H4 (cell line): ENCODE measurements around the gene ZNF385C. TPM values are rescaled to one million over a fixed set of nuclear protein-coding genes. Genes with fewer than 3 reads are reported as not detected.
"Not testable (repeated sequence)": the region's sequence is repeated elsewhere in the genome, so short reads cannot be mapped to it uniquely, and the experiment has no call there.

Source experiments
- DNase-seq: peaks from one replicate; pipeline ENCODE4 v3.0.0-alpha.2; 2015; ENCODE audit warnings: low spot score
- total RNA-seq: library from RNA; depleted of rRNA; stranded (reverse); fragments of >200 nt; shearing (Covaris generic); gene quantifications from 2 replicates; pipeline ENCODE4 v1.2.3, GENCODE V29; 2014

The ZNF385C gene
- total RNA-seq, 1 experiment from 2014 or later: 0.04 TPM

DNA sequence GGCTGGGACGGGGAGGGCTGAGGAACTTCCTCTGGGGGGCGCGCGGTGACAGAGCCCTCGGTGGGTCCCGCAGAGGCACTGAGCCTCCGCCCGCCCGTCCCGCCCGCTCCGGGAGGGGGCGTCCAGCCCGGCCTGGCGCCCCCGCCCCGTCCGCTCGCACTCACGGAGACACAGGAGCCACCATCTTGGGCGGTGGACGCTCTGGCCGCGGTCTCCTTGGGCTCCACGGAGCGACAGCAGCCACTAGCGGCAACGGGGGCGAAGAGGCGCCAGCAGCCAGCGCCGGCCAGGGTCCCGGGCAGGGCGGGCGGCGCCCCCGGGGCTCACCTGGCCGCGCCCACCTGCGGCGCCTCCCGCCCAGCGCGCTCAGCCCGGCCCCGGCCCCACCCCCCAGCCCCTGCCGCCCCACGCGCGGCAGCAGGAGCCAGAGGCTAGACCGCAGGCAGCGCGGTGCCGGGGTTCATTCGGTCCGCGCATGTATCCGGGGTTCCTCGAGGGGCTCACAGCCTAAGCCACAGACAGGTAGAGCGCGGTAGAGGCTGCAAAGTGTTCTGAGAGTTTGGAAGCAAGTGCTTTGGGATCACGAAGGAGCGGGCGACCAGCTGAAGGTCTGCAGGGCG, 47.8 kb downstream of the ZNF385C start, which contains the start of gene C17orf113:
Gene C17orf113 (minus strand): TSS at position 209 of the 620 bp plus-strand sequence. CDS start 7,225 bp downstream, outside the sequence.
- DNase-seq: no peak

DNA sequence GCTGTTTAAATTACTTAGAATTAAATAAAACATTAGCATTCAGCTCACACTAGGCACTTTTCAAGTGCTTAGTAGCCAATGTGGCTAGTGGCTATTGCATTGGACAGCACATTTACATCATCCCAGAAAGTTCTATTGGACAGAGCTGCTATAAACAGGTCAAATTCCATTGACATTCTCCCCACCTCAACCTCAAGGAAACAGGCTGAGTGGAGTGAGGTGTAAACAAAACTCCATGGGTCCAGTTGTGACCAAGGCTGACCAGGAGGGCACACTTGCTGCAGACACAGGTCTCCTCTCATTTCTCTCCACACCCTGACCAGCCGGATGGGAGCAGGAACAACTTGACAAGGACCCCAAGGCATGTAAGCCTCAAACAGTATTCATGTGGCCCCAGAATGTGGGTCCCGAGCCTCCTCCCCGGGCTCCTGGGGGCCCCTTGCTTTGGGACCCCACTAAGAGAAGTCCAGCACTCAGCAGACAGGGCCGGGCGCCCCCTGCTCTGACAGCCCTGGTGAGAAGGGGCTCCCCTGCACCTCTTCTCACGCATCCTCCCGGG, 48.4 kb downstream of the ZNF385C start:
- no peak for DNase-seq

- no peak for DNase-seq
Measured at GRCh38 chr17:42047343-42047742, 50.9 kb downstream of the ZNF385C start.

GRCh38 chr17:42045719-42046118, 52.6 kb downstream of the ZNF385C start:
- no peak for DNase-seq

DNA sequence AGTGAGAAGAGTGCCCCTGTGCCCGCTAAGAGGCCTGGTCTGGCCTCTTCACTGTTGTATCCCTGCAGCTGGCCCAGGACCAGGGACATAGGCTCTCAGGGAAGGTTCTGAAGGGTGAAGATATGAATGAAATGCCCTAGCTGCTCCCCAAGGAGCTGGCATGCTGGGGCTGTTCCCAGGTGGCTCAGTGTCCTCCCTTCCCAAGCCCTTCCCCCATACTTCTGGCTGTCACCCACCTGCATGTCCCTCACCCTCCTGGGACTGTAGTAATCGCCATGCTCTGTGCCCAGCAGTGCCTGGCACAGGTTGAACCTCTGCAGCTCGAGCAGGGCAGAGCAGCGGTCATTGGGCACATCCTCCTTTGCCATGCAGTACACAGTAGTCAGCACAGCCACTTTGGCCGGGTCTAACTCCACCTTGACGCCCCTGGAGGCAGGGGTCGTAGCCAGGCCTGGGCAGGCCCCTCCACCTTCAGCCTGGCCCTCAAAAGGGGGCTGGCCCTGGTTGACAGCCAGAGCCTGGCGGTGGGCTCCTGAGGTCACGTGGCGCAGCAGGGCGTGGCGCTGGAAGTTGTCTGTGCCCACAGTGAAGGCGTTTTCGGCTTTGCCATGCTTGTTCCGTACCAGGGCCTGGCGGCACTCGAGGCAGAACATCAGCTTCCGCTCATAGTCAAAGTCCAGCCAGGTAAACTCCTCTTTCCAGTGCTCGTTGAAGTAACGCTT, 55.5 kb downstream of the ZNF385C start:
- DNase-seq: no peak

GRCh38 chr17:42041619-42042018, 56.7 kb downstream of the ZNF385C start:
- DNase-seq: no peak

DNA sequence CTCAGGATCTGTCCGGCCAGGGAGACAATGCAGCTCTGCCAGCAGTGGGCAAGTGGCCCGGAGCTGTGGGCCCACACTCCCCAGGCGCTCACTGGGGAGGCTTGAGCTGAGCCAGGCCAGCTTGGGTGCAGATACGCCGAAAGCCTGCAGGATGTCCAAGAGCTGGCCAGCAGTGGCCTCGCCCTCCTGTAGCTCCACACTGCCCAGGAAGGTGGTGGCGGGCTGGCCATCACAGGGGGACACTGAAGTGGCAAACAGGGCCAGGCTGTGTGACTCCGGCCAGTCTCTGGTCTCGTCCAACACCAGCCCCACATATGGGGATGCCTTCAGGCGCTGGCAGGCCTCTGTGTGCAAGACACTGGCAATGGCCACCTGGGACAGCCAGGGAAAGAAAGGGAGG, 57.5 kb downstream of the ZNF385C start:
- DNase-seq: no peak

GRCh38 chr17:42039794-42040763, 58.2 kb downstream of the ZNF385C start:
- DNase-seq: no peak

DNA sequence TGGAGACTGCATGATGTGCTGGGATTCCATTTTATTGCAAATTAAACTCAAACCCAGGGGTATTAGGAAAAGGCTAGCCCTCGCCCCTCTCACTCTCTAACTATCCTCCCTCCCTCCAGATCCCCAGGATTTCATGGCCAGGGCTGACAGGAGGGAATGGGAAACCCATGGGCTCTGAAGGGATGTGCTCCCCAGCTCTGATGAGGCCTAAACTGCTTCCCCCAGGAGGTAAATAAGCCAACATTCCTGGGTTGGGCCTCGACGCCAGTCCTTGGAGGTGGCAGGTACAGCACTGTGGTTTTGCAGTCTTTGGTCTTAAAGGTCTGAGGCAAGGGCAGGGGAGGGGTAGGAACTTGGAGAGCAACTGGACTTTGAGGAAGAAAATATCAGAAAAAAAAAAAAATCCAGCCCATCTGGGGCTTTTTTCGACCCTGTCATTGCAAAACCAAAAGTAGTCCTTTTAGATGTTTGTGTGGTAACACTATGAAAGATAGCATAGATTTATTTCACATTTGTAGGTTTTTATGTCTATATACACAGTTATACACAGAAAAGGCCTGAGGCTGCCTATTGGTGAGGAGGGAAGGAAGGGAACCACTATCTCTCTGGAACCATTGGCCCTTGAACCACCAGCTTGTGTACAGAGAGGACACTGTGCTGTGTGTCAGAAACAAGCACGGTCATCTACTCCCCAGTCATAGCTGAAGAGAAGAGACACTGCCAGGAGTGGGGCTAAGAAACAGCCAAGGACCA, 59.9 kb downstream of the ZNF385C start:
- DNase-seq: no peak

DNA sequence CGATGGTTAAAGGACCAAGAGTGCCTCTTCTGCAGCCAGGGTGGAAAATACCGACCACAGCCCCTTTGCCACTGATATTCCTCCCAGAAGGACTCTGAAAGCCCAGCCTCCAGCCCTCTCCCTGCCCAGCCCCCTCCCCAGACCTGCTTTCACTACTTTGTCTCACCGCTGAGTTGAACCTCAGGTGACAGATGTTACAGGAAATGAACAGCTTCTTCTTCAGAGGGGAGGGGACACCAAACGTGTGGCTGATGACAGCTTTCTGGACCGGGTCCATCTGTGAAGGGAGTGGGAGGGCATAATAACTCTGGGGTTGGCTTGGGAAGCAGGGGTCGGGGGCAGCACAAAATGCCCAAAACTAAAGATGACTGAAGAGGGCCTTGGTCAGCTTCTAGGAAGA, 64.2 kb downstream of the ZNF385C start:
- no peak for DNase-seq

GRCh38 chr17:42031584-42031983, 66.7 kb downstream of the ZNF385C start:
- DNase-seq: no peak

DNA sequence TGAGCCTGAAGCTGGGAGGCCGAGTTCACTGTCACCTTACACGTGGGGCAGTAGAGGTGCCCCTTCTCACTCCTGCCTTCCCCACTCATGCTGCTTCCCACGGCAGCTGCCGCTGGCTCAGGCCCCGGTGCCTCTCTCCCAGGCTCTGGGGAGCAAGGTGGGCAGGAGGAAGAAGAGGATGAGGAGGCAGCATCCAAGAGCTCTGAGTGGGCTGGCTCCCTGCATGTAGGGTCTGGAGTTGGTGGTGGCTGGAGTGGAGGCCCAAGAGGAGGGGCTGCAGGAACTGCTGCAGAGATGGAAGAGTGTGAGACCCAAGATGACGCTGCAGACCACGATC, 69.5 kb downstream of the ZNF385C start:
- DNase-seq: no peak

DNA sequence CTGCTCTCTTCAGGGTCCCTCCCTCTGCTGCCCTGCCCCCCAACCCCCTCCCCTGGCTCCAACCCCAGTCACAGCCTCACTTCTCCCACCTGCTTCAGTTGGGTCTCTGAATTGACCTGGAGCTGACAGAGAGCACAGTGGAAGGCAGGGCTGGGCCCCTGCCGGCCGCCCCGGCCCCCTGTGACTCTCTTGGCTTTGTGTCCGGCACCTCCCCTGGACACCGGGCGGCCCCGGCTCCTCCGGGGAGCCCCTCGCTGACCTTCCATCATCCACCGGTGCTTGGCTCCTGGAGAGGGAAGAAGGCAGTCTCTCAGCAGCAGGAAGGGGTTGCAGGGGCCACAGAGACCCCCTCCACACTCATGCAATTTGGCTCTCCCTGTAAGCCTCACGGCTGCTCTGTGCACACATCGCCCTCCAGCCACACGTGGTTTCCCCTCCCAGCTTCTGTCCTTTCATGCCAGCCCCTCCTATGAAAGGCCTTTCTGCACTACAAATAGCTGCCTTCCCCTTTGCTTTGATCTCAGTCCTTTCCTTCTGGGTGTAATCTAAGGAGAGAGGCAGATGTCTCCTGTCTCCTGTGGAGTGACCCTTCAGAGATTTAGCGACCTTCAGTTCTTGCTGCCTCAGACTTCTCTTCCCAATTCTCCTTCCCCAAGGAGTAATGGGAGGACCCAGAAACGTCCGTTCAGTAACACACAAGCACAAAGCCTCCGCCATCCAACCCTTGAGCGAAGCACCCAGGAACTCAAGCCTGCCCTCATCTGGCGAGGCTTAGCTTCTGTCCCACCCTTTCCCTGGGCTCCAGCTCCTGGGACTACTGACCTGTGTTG, 70.1 kb downstream of the ZNF385C start:
- DNase-seq: no peak

- DNase-seq: no peak
Measured at GRCh38 chr17:42027590-42027889, 70.7 kb downstream of the ZNF385C start.

GRCh38 chr17:42026857-42027589, 71.2 kb downstream of the ZNF385C start:
- no peak for DNase-seq

GRCh38 chr17:42025936-42026335, 72.3 kb downstream of the ZNF385C start:
- no peak for DNase-seq

DNA sequence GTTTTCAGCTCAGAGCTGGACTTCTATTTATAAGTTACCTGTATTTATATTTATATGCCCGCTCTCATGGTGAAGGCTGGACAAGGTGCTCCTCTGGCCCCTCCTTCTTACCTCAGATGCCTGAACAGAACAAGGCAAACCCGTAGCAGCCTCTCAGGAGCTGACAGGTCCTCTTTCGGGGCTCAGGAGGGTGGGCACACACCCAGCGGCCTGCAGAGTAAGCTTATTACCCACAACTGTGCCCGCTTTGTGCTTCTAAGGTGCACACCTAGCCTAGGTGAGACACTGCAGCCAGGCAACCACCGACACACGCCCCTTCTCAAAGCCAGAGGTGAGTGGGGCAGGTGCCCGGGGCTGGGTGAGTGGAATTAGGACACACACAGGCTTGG, 73.1 kb downstream of the ZNF385C start:
- DNase-seq: no peak

GRCh38 chr17:42023524-42024349, 74.5 kb downstream of the ZNF385C start:
- no peak for DNase-seq

- DNase-seq: not testable (repeated sequence)
Measured at GRCh38 chr17:42020845-42021244, 77.4 kb downstream of the ZNF385C start.
